ENCODE results near the gene EDEM1. TPM values are rescaled to one million over a fixed set of nuclear protein-coding genes. Genes with fewer than 3 reads are reported as not detected.
"Not testable (repeated sequence)": the region's sequence is repeated elsewhere in the genome, so short reads cannot be mapped to it uniquely, and the experiment has no call there.

The EDEM1 gene
- total RNA-seq, 1 experiment from 2014 or later, result 21.6 TPM

DNA sequence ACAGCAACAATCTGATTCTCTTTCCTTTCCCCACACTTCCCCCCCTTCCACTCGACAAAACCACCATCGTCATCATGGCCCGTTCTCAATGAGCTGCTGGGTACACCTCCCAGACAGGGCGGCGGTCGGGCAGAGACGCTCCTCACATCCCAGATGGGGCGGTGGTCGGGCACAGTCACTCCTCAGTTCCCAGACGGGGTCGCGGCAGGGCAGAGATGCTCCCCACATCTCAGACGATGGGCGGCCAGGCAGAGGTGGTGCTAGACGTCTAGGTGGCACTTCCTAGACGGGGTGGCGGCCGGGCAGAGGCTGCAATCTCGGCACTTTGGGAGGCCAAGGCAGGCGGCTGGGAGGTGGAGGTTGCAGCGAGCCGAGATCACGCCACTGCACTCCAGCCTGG lies 55.3 kb downstream of the EDEM1 start:
- in situ Hi-C loops (cut with HindIII; ENCODE audit: low pct_unique_long_range_greater_than_20kb, low sequenced_read_pairs); DNase-seq (ENCODE audit: low read depth, low spot score): not testable (repeated sequence)

DNA sequence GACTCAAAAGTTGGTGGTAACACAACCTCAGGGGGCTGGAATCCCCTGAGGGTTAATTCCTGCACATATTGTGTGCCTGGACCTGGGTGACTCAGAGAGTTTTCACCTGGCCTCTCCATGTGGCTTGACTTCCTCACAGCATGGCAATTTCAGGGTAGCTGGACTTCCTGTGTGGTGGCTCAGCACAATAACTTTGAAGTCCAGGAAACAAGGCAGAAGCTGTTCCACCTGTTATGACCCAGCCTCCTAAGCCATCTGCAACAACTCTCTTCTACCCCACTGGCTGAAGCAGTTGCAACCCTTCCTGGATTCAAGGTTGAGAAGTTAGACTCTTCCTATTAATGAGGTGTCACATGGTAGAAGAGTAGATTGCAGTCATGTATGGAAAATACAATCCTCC lies 58.4 kb downstream of the EDEM1 start:
- DNase-seq (ENCODE audit: low read depth, low spot score), result no peak
- in situ Hi-C loops (cut with HindIII; ENCODE audit: low pct_unique_long_range_greater_than_20kb, low sequenced_read_pairs), result no loop called here

DNA sequence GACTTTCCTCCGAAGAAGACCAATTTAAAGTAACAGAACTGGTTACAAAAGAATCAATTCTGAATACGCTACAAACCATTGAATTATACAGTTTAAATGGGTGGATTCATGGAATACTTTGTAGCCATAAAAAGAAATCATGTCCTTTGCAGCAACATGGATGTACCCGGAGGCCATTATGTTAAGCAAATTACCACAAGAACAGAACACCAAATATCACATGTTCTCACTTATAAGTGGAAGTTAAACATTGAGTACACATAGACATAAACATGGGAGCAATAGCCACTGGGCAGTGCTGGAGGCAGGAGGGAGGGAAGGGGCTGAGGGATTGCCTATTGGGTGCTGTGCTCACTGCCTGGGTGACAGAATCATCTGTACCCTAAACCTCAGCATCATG lies 61.3 kb downstream of the EDEM1 start:
- in situ Hi-C loops (cut with HindIII; ENCODE audit: low pct_unique_long_range_greater_than_20kb, low sequenced_read_pairs), result no loop called here
- no peak for DNase-seq (ENCODE audit: low read depth, low spot score)

DNA sequence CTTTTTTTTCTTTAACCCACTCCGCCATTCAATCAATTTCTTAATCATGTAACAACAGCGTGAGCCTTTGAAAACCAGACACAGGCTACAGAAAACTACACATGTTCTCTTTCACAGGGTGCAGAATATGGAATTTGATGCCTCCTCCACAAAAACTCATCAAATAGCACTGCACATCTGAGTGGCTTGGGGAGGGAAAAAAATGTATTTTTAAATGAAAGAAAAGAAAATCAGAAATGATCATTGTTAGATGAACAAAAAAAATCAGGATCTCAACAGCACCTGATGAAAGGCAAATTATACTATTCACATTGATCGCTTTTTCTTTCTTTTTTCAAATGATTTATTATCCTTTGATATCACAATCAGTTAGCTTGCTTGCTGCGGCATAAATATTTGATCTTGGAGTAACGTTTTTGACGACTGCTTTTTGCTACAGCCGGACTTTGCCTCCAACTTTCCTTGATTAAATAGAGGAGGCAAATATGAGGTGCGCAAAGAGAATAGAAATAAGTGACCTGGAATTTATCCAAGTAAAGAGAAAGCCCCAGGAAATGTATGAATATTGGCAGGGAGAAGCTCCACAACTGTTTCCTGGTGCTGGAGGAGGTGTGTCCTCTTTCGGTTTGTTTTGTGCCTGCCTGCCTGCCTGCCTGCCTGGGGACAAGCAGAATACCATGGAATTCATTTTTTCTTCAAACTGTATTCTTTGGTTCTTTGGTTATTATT lies 63.1 kb downstream of the EDEM1 start:
- in situ Hi-C loops (cut with HindIII; ENCODE audit: low pct_unique_long_range_greater_than_20kb, low sequenced_read_pairs), result no loop called here
- DNase-seq (ENCODE audit: low read depth, low spot score), result no peak

DNA sequence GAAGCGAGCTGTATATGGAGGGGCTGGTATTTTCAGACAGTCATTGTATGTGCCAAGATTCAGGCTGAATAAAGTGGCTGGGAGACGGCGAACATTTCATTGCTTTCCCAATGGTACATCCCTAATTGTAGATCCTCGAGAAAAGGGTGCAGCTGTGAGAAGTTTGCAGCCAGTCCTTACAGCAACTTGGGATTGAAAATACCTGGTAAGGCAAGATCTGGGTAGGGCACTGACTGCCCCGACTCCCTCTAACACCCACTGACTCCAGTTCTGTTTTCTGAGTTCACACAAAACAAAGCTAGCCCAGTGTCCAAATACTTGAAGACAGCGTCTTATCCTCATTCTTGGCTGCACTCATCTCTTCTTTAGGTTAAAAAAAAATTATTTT lies 63.7 kb downstream of the EDEM1 start:
- DNase-seq (ENCODE audit: low read depth, low spot score), result no peak
- in situ Hi-C loops (cut with HindIII; ENCODE audit: low pct_unique_long_range_greater_than_20kb, low sequenced_read_pairs), result no loop called here

DNA sequence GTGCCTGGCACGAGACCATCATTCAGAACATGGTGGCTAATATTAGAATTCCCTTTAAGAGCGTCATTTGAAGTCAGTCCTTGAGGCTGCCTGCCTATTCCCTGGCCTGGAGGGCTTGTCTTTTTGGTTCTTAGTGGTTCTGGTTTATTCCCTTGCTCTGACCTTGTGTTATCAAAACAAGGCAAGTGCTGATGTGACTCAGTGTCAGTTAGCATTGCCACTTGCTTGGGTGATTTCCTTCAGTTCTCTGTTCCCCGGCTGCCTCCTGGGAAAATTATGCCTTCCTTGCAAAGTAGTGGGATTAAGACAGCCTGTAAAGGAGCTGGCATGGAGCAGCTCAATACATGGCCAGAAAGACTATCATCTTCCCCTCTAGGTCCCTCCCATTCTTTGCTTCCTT lies 64.6 kb downstream of the EDEM1 start:
- no peak for DNase-seq (ENCODE audit: low read depth, low spot score)
- in situ Hi-C loops (cut with HindIII; ENCODE audit: low pct_unique_long_range_greater_than_20kb, low sequenced_read_pairs), result no loop called here

DNA sequence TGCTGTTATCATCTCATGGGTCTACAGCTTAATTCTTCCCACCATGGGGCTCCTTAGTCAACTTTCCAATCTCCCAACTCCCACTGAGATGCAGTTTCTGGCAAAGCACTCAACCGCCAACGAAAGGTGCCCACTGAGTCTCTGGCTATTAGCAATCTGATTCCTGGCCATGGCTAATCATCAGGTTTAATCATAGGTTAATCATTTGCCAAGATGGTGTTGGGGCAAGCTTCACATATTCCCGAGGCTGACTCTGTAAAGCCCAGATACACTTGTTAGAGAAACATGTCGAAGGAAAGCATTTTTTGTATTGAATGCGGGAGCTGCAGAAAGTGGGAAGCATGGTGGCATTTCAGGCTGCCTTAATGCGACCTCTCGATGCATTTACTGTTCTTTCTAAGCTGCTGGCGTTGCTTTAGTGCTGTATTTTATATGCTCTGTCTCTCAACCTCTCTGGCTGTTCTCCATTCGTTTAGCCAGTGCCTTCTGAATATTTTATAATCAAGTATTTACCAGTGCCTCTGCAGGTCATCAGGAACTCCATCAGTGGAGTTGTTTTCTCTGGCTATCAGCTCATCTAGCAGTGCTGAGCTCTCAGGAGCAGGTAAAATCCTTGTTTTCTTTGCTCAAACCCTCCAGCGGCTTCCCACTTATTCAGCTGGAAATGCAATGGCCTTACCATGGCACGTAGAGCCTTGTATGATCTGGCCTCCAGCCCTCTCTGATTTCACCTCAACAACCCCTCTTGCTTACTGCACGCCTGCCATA lies 67.0 kb downstream of the EDEM1 start:
- in situ Hi-C loops (cut with HindIII; ENCODE audit: low pct_unique_long_range_greater_than_20kb, low sequenced_read_pairs), result no loop called here
- no peak for DNase-seq (ENCODE audit: low read depth, low spot score)

DNA sequence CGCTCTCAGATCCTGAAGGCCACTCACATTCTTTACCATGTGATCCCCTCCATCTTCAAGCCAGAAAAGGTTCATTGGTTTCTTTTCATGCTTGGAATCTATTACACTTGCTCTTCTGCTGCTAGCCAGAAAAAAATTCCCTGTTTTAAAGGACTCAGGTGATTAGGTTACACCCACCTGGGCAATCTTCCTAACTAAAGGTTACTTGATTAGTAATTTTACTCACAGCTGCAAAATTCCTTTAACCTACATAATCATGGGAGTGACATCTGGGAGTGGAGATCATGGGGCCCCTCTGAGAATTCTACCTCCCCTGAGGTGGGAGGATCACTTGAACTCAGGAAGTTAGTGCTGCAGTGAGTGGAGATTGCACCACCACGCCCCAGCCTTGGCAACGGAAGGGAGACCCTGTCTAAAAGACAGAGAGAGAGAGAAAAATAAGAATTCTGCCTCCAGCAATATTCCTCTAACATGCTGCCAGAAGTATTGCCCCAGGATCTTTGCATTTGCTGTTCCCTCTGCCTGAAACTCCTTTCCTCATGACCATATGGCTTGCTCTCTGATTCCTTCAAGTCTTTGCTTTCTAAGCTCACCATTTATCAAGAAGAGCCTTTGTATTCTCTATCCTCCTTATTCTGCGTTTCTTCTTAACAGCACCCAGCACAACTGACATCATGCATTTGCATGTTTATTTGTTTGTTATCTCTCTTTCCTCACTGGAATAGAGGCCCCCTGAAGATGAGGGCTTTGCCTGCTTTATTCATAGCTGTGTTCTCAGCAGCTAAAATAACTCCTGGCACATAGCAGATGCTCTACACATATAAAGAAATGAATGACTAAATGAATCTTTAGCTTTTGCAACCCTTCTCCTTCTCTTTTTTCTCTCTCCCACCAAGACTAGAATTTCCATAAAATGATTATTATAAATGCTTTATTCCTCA lies 68.2 kb downstream of the EDEM1 start:
- DNase-seq (ENCODE audit: low read depth, low spot score), result no peak
- in situ Hi-C loops (cut with HindIII; ENCODE audit: low pct_unique_long_range_greater_than_20kb, low sequenced_read_pairs), result no loop called here

DNA sequence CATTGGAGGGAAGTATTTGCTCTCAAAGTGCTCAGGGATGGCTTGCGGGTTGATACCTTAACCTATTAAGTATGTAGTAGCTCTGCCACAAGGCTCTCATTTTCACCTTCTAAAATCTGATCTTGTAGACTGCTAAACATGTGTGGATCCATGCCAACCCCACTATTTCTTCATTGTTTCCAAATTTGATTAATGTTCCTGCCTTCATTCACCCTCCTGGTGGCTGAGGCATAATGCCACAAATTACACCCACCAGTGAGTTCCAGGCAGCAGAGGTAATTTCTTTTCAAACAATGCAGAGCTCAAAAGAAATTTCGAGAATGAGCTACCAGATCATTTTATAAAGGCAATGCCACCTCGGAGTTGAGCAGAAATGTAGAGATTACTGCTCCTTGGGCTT lies 71.0 kb downstream of the EDEM1 start:
- no peak for DNase-seq (ENCODE audit: low read depth, low spot score)
- in situ Hi-C loops (cut with HindIII; ENCODE audit: low pct_unique_long_range_greater_than_20kb, low sequenced_read_pairs), result no loop called here

DNA sequence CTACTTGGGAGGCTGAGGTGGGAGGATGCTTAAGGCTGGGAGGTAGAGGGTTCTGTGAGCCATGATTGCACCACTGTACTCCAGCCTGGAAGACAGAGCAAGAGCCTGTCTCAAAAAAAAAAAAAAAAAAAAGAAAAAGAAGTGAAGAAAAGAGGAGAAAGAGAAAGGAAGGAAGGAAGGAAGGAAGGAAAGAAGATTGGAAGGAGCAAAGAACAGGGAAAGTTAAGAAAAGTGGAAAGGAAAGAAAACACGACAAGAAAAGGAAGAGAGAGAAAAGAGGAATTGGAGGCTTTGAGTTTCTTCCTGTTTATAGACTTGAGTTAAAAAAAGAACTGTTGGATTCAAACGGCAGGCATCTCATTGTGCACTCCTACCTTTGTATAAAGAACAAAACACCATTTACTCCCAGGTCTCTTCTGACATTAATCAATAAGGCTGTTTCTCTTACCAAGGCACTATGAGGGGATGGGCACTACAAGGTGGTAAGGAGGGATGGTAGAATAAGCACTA lies 73.5 kb downstream of the EDEM1 start:
- in situ Hi-C loops (cut with HindIII; ENCODE audit: low pct_unique_long_range_greater_than_20kb, low sequenced_read_pairs), result no loop called here
- no peak for DNase-seq (ENCODE audit: low read depth, low spot score)

DNA sequence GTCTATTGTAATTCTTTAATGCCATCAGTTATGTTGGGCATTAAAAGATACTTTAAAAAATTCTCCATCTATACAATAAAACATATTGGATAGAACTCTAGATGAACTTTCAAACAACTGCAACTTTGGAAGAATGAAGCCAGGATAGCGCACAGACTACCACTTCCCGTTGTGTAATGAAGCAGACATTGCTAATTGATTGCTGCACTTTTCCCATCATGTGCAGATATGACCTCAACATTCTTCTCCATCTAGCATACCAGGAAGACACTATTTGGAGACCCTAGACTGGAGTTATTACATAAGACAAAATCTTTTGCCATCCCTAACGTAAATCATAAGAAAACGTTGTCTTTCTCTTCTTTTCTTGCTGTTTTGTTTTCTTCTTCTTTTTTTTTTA lies 75.0 kb downstream of the EDEM1 start:
- in situ Hi-C loops (cut with HindIII; ENCODE audit: low pct_unique_long_range_greater_than_20kb, low sequenced_read_pairs), result no loop called here
- DNase-seq (ENCODE audit: low read depth, low spot score), result no peak

DNA sequence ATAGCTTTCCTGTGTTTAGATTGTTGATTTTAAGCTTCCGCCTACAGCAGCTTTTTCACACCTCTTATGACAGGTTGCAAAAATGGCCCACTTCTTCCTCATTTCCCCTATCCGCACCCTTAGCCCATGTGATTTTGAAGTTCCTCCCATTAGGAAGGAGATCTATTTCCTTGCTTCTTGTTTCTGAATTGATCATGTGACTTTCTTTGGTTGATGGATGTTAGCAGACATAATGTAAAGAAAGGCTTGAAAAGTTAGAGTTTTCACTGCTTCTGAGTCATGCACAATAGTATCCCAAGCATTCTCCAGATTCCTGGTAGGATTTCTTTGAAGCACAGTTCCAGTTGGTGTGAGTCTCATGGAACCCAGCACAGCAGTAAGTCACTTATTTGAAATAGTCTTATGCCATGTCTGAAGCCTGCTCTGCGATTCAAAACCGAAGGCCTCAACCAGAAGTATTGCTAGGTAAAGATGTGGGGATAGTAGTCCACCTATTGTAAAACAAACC lies 76.6 kb downstream of the EDEM1 start:
- in situ Hi-C loops (cut with HindIII; ENCODE audit: low pct_unique_long_range_greater_than_20kb, low sequenced_read_pairs), result no loop called here
- no peak for DNase-seq (ENCODE audit: low read depth, low spot score)

DNA sequence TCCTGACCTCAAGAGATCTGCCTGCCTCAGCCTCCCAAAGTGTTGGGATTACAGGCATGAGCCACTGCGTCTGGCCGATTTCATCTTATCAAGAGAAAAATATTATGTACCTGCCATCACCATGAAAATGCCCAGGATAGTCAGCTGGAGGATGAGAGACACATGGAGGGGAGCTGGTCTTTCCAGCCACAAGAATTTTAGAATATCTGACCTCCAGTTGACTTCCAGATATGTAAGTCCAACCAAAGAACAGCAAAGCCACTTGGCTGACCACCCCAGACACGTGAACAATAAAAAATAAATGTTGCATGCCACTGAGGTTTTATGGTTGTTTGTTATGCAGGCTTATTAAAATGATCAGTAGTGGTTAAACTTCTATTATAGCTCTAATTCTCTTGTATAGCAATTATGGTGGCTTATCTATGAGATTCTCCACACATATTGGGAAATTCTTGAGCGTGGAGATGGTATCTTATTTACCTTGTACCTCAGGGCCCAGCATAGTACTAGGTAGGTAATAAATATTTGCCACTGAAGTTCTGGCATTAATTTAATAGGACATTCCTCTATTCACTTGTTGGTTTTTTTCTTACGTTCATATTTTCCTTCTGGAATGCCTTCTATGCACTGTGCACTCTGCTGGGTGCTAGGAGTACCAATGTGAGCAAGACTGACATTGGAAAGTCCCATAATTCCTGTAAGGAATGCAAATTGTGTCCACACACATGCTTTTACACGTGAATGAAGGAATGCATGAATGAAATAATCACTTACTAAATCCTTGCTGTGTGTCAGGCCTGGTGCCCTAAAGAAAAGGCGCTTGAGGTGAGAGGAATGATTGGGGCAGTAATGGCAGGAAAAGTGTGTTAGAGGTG lies 77.6 kb downstream of the EDEM1 start:
- in situ Hi-C loops (cut with HindIII; ENCODE audit: low pct_unique_long_range_greater_than_20kb, low sequenced_read_pairs), result no loop called here
- DNase-seq (ENCODE audit: low read depth, low spot score), result no peak

DNA sequence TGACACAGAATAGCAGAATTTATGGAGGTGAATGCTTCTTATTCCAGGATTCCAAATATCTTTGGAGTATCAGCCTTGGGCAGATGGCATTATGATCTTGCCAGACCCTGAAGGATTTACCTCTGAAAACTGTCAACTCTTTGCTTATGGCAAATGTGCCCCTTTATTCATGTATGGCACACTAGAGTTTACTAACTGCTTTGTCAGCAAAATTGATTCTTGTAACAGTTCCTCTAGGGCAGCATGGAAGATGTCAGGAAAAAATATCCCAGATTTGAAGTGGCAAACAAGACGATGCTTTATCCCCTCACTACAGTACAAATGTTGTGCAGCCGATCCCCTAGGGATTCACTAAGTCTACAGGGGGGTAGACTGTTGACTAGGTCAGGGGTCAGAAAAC lies 79.7 kb downstream of the EDEM1 start:
- in situ Hi-C loops (cut with HindIII; ENCODE audit: low pct_unique_long_range_greater_than_20kb, low sequenced_read_pairs), result no loop called here
- no peak for DNase-seq (ENCODE audit: low read depth, low spot score)

DNA sequence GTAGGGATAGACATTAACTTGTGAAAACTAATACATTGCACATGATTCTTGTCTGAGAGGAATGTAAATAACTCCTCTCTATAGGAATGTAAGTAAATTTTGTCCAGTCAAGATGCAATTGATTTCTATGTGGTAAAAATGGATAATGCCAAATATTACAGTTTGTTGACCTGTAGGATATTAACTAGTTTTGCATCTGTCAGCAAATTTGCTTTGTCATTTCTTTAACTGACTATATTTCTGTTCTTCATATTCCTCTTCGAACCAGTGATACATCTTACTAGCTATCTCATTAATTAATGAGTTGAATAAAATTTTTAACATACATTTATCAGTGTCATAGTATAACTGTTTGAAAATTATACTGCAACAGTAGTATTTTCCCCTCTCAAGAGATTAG lies 80.4 kb downstream of the EDEM1 start:
- in situ Hi-C loops (cut with HindIII; ENCODE audit: low pct_unique_long_range_greater_than_20kb, low sequenced_read_pairs), result no loop called here
- DNase-seq (ENCODE audit: low read depth, low spot score), result no peak

Data from SK-MEL-5 (cell line).